H1 (cell line): ENCODE measurements around the gene ELFN2.

Experiments used
- ATF2 ChIP-seq: IDR thresholded peaks from 2 replicates; pipeline ENCODE4 v1.6.1; 2012; ENCODE audit warnings: low read length, inconsistent platforms
- BCL11A ChIP-seq, 2 experiments: IDR thresholded peaks; one replicate each; pipeline ENCODE4 v1.6.1; 2011; ENCODE audit warnings: low read depth in 2 of 2, low read length in 2 of 2, mild to moderate bottlenecking in 2 of 2
- EGR1 ChIP-seq: IDR thresholded peaks from 2 replicates; pipeline ENCODE4 v1.6.1; 2011; ENCODE audit warnings: low read depth, low read length, borderline replicate concordance
- EZH2 ChIP-seq: fragments of 200-600 bp; sonication (generic); IDR thresholded peaks from 2 replicates; pipeline ENCODE4 v1.7.1; 2012; ENCODE audit warnings: low read depth, mild to moderate bottlenecking, moderate library complexity, low read length, inconsistent platforms; ENCODE audit not compliant: severe bottlenecking
- GABPA ChIP-seq: IDR thresholded peaks from 2 replicates; pipeline ENCODE4 v1.6.1; 2011; ENCODE audit warnings: mild to moderate bottlenecking, low read length, moderate library complexity, borderline replicate concordance; ENCODE audit not compliant: insufficient read depth
- HDAC6 ChIP-seq: IDR thresholded peaks from one replicate; pipeline ENCODE4 v1.7.1; 2012; ENCODE audit warnings: low read depth, mild to moderate bottlenecking, inconsistent platforms, low read length, moderate library complexity
- MAFK ChIP-seq: IDR thresholded peaks from 2 replicates; pipeline ENCODE4 v1.6.1; 2012; ENCODE audit warnings: low read depth, mild to moderate bottlenecking, improper control_type of control experiment, low read length
- POLR2A ChIP-seq, 2 experiments: IDR thresholded peaks; 1 replicate in 1 of 2; 2 replicates in 1 of 2; pipeline ENCODE4 v1.6.1; 2011; ENCODE audit warnings: low read depth in 2 of 2, low read length in 2 of 2, mild to moderate bottlenecking in 2 of 2; ENCODE audit errors: control extremely low read depth in 1 of 2
- RXRA ChIP-seq: IDR thresholded peaks from 2 replicates; pipeline ENCODE4 v1.6.1; 2011; ENCODE audit warnings: low read depth, mild to moderate bottlenecking, low read length, moderate library complexity; ENCODE audit not compliant: insufficient read depth
- ZNF274 ChIP-seq: IDR thresholded peaks from 2 replicates; pipeline ENCODE4 v1.7.0; 2012; ENCODE audit warnings: low read length, borderline replicate concordance; ENCODE audit errors: extremely low read depth
- TF ChIP-seq, protein P1 (sequence below), 3 experiments: IDR thresholded peaks; 1 replicate in 2 of 3; 2 replicates in 1 of 3; pipeline versions ENCODE4 v1.5.1 to v1.6.1; 2011; ENCODE audit warnings: low read length in 3 of 3, mild to moderate bottlenecking in 3 of 3, inconsistent platforms in 2 of 3, low read depth in 1 of 3, moderate library complexity in 1 of 3; ENCODE audit not compliant: insufficient read depth in 1 of 3; ENCODE audit errors: control extremely low read depth in 1 of 3

- TF ChIP-seq ZNF274 = no peak
- no peak for TF ChIP-seq EGR1
- TF ChIP-seq, protein P1, sequence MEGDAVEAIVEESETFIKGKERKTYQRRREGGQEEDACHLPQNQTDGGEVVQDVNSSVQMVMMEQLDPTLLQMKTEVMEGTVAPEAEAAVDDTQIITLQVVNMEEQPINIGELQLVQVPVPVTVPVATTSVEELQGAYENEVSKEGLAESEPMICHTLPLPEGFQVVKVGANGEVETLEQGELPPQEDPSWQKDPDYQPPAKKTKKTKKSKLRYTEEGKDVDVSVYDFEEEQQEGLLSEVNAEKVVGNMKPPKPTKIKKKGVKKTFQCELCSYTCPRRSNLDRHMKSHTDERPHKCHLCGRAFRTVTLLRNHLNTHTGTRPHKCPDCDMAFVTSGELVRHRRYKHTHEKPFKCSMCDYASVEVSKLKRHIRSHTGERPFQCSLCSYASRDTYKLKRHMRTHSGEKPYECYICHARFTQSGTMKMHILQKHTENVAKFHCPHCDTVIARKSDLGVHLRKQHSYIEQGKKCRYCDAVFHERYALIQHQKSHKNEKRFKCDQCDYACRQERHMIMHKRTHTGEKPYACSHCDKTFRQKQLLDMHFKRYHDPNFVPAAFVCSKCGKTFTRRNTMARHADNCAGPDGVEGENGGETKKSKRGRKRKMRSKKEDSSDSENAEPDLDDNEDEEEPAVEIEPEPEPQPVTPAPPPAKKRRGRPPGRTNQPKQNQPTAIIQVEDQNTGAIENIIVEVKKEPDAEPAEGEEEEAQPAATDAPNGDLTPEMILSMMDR (IDR thresholded peaks at IDR 0.05; ENCODE audit: control extremely low read depth in 1 of 3, insufficient read depth in 1 of 3, low read depth in 1 of 3, low read length in 3 of 3) = no peak
- TF ChIP-seq ATF2 = no peak
- TF ChIP-seq EZH2 = no peak
- no peak for TF ChIP-seq RXRA
- no peak for TF ChIP-seq BCL11A (IDR thresholded peaks at IDR 0.05; ENCODE audit: low read depth in 2 of 2, low read length in 2 of 2)
- TF ChIP-seq MAFK = no peak
- TF ChIP-seq POLR2A (IDR thresholded peaks at IDR 0.05; ENCODE audit: control extremely low read depth in 1 of 2, low read depth in 2 of 2, low read length in 2 of 2) = no peak
- TF ChIP-seq HDAC6 = no peak
- no peak for TF ChIP-seq GABPA
These were observed 22.2 kb upstream of the ELFN2 start for GRCh38 chr22:37449331-37450001.
